ENCODE data around the gene RNU6-1.

The RNU6-1 gene

GRCh38 chr15:67840749-67841512 lies 1.1 kb upstream of the RNU6-1 start:
- Histone ChIP-seq H3K4me3 (ENCODE audit: control insufficient read depth in 1 of 7, extremely low read depth in 1 of 7, insufficient read depth in 4 of 7, low read depth in 2 of 7, low read length in 6 of 7) (peak overlapping the region; percentile 47 to 99 (median 85)), H3K27ac (ENCODE audit: insufficient read depth in 1 of 2, low read depth in 1 of 2, low read length in 2 of 2, poor library complexity in 1 of 2, severe bottlenecking in 2 of 2) (peak overlapping the region; percentile 97 to 98), H3K4me1 (ENCODE audit: control extremely low read depth in 1 of 4, control insufficient read depth in 4 of 4, insufficient read depth in 4 of 4, low read length in 3 of 4) (peaks cover 9 to 41% (median 29%) of the 10 kb centered on the region in 4 experiments), H3K27me3 (replicated peaks in 2 of 5; ENCODE audit: control insufficient read depth in 4 of 5, insufficient read depth in 5 of 5, low read length in 4 of 5) (peaks cover 0 to 11% (median 6%) of the 10 kb centered on the region in 5 experiments), H3K9me3 (ENCODE audit: control extremely low read depth in 1 of 5, control insufficient read depth in 4 of 5, insufficient read depth in 2 of 5, low read depth in 1 of 5, low read length in 4 of 5) (no peaks in the 10 kb centered on the region), H3K36me3 (ENCODE audit: control insufficient read depth in 4 of 4, insufficient read depth in 4 of 4, low read length in 3 of 4) (no peaks in the 10 kb centered on the region)
- CTCF ChIA-PET = interaction anchor here (0.9 to 2.0 kb wide), 4 partner anchors 9 to 383 kb away, joined by 3 to 6 read pairs (median 4); no protein-coding TSS in a partner anchor
- DNase-seq = peak in 2 of 3 donors; percentile 47 to 64
- 19% methylated on average over 7 of the region's 17 CpGs for WGBS (ENCODE audit: insufficient coverage)
- POLR2A ChIA-PET = interaction anchor here (0.8 to 0.9 kb wide), 2 partner anchors 317 to 975 kb away, joined by 4 read pairs; no protein-coding TSS in a partner anchor

- peaks cover 10 to 56% (median 44%) of the 10 kb centered on the region in 4 experiments for H3K4me1 ChIP-seq (ENCODE audit: control extremely low read depth in 1 of 4, control insufficient read depth in 4 of 4, insufficient read depth in 4 of 4, low read length in 3 of 4)
- H3K9me3 ChIP-seq (ENCODE audit: control extremely low read depth in 1 of 5, control insufficient read depth in 4 of 5, insufficient read depth in 2 of 5, low read depth in 1 of 5, low read length in 4 of 5) = no peaks in the 10 kb centered on the region
- peak; percentile 58 to 83 (median 74) for DNase-seq
- WGBS (ENCODE audit: insufficient coverage) = 0% methylated on average over 2 of the region's 12 CpGs
- no peaks in the 10 kb centered on the region for H3K36me3 ChIP-seq (ENCODE audit: control insufficient read depth in 4 of 4, insufficient read depth in 4 of 4, low read length in 3 of 4)
- ChIA-PET CTCF (interaction anchor here (0.6 kb wide), 1 partner anchor 318 kb away, joined by 3 read pairs; no protein-coding TSS in a partner anchor), POLR2A (no interaction called here)
- peaks cover 0 to 25% (median 11%) of the 10 kb centered on the region in 5 experiments for H3K27me3 ChIP-seq (replicated peaks in 2 of 5; ENCODE audit: control insufficient read depth in 4 of 5, insufficient read depth in 5 of 5, low read length in 4 of 5)
- H3K27ac ChIP-seq (ENCODE audit: insufficient read depth in 1 of 2, low read depth in 1 of 2, low read length in 2 of 2, poor library complexity in 1 of 2, severe bottlenecking in 2 of 2) = peak overlapping the region; percentile 97 to 98
- H3K4me3 ChIP-seq (ENCODE audit: control insufficient read depth in 1 of 7, extremely low read depth in 1 of 7, insufficient read depth in 4 of 7, low read depth in 2 of 7, low read length in 6 of 7) = peak overlapping the region in 6 of 7 experiments; percentile 76 to 99 (median 86)
Measured at GRCh38 chr15:67839499-67839928, 331 bp downstream of the RNU6-1 start.

GRCh38 chr15:67838789-67839332 lies 984 bp downstream of the RNU6-1 start:
- peak overlapping the region in 1 of 2 experiments; percentile 97 for H3K27ac ChIP-seq (ENCODE audit: insufficient read depth in 1 of 2, low read depth in 1 of 2, low read length in 2 of 2, poor library complexity in 1 of 2, severe bottlenecking in 2 of 2)
- DNase-seq = peak in 2 of 3 donors; percentile 36 to 54
- H3K4me1 ChIP-seq (ENCODE audit: control extremely low read depth in 1 of 4, control insufficient read depth in 4 of 4, insufficient read depth in 4 of 4, low read length in 3 of 4) = peaks cover 14 to 56% (median 50%) of the 10 kb centered on the region in 4 experiments
- ChIA-PET CTCF (no interaction called here), POLR2A (no interaction called here)
- 2% methylated on average over 25 of the region's 25 CpGs for WGBS (ENCODE audit: insufficient coverage)
- H3K9me3 ChIP-seq (ENCODE audit: control extremely low read depth in 1 of 5, control insufficient read depth in 4 of 5, insufficient read depth in 2 of 5, low read depth in 1 of 5, low read length in 4 of 5) = no peaks in the 10 kb centered on the region
- H3K4me3 ChIP-seq (ENCODE audit: control insufficient read depth in 1 of 7, extremely low read depth in 1 of 7, insufficient read depth in 4 of 7, low read depth in 2 of 7, low read length in 6 of 7) = peak overlapping the region in 6 of 7 experiments; percentile 76 to 99 (median 86)
- H3K27me3 ChIP-seq (replicated peaks in 2 of 5; ENCODE audit: control insufficient read depth in 4 of 5, insufficient read depth in 5 of 5, low read length in 4 of 5) = peaks cover 3 to 32% (median 12%) of the 10 kb centered on the region in 5 experiments
- H3K36me3 ChIP-seq (ENCODE audit: control insufficient read depth in 4 of 4, insufficient read depth in 4 of 4, low read length in 3 of 4) = no peaks in the 10 kb centered on the region

- no peaks in the 10 kb centered on the region for H3K36me3 ChIP-seq (ENCODE audit: control insufficient read depth in 4 of 4, insufficient read depth in 4 of 4, low read length in 3 of 4)
- H3K27me3 ChIP-seq (replicated peaks in 2 of 5; ENCODE audit: control insufficient read depth in 4 of 5, insufficient read depth in 5 of 5, low read length in 4 of 5) = peaks cover 3 to 51% (median 27%) of the 10 kb centered on the region in 5 experiments
- WGBS (ENCODE audit: insufficient coverage) = 60% methylated on average over 1 of the region's 2 CpGs
- DNase-seq = no peak
- ChIA-PET POLR2A (no interaction called here), CTCF (interaction anchor here (1.1 to 1.5 kb wide), 3 partner anchors 12 to 381 kb away, joined by 3 to 7 read pairs (median 3); no protein-coding TSS in a partner anchor)
- H3K4me1 ChIP-seq (ENCODE audit: control extremely low read depth in 1 of 4, control insufficient read depth in 4 of 4, insufficient read depth in 4 of 4, low read length in 3 of 4) = peaks cover 16 to 71% (median 64%) of the 10 kb centered on the region in 4 experiments
- no peaks in the 10 kb centered on the region for H3K9me3 ChIP-seq (ENCODE audit: control extremely low read depth in 1 of 5, control insufficient read depth in 4 of 5, insufficient read depth in 2 of 5, low read depth in 1 of 5, low read length in 4 of 5)
- no peak overlapping the region for H3K27ac ChIP-seq (ENCODE audit: insufficient read depth in 1 of 2, low read depth in 1 of 2, low read length in 2 of 2, poor library complexity in 1 of 2, severe bottlenecking in 2 of 2)
- no peak overlapping the region for H3K4me3 ChIP-seq (ENCODE audit: control insufficient read depth in 1 of 7, extremely low read depth in 1 of 7, insufficient read depth in 4 of 7, low read depth in 2 of 7, low read length in 6 of 7)
Measured at GRCh38 chr15:67836955-67837354, 2.9 kb downstream of the RNU6-1 start.

- H3K9me3 ChIP-seq (ENCODE audit: control extremely low read depth in 1 of 5, control insufficient read depth in 4 of 5, insufficient read depth in 2 of 5, low read depth in 1 of 5, low read length in 4 of 5) = no peaks in the 10 kb centered on the region
- ChIA-PET CTCF (interaction anchor here (0.6 to 1.7 kb wide), 13 partner anchors 12 to 890 kb away, joined by 3 to 13 read pairs (median 3); no protein-coding TSS in a partner anchor), POLR2A (interaction anchor here (0.6 kb wide), 1 partner anchor 245 kb away, joined by 3 read pairs; no protein-coding TSS in a partner anchor)
- 39% methylated on average over 8 of the region's 8 CpGs for WGBS (ENCODE audit: insufficient coverage)
- peak overlapping the region in 3 of 7 experiments; percentile 57 to 71 (median 71) for H3K4me3 ChIP-seq (ENCODE audit: control insufficient read depth in 1 of 7, extremely low read depth in 1 of 7, insufficient read depth in 4 of 7, low read depth in 2 of 7, low read length in 6 of 7)
- no peaks in the 10 kb centered on the region for H3K36me3 ChIP-seq (ENCODE audit: control insufficient read depth in 4 of 4, insufficient read depth in 4 of 4, low read length in 3 of 4)
- H3K27ac ChIP-seq (ENCODE audit: insufficient read depth in 1 of 2, low read depth in 1 of 2, low read length in 2 of 2, poor library complexity in 1 of 2, severe bottlenecking in 2 of 2) = no peak overlapping the region
- peaks cover 3 to 55% (median 30%) of the 10 kb centered on the region in 5 experiments for H3K27me3 ChIP-seq (replicated peaks in 2 of 5; ENCODE audit: control insufficient read depth in 4 of 5, insufficient read depth in 5 of 5, low read length in 4 of 5)
- peaks cover 16 to 70% (median 64%) of the 10 kb centered on the region in 4 experiments for H3K4me1 ChIP-seq (ENCODE audit: control extremely low read depth in 1 of 4, control insufficient read depth in 4 of 4, insufficient read depth in 4 of 4, low read length in 3 of 4)
- DNase-seq = peak; percentile 60 to 75 (median 65)
Measured at GRCh38 chr15:67836477-67836876, 3.4 kb downstream of the RNU6-1 start.

GRCh38 chr15:67836134-67836455 lies 3.8 kb downstream of the RNU6-1 start:
- H3K36me3 ChIP-seq (ENCODE audit: control insufficient read depth in 4 of 4, insufficient read depth in 4 of 4, low read length in 3 of 4) = no peaks in the 10 kb centered on the region
- ChIA-PET CTCF (interaction anchor here (0.6 to 1.7 kb wide), 15 partner anchors 12 to 889 kb away, joined by 3 to 13 read pairs (median 3); no protein-coding TSS in a partner anchor), POLR2A (interaction anchor here (0.5 to 0.6 kb wide), 2 partner anchors 245 to 299 kb away, joined by 3 read pairs; no protein-coding TSS in a partner anchor)
- H3K27me3 ChIP-seq (replicated peaks in 2 of 5; ENCODE audit: control insufficient read depth in 4 of 5, insufficient read depth in 5 of 5, low read length in 4 of 5) = peaks cover 6 to 59% (median 33%) of the 10 kb centered on the region in 5 experiments
- no peaks in the 10 kb centered on the region for H3K9me3 ChIP-seq (ENCODE audit: control extremely low read depth in 1 of 5, control insufficient read depth in 4 of 5, insufficient read depth in 2 of 5, low read depth in 1 of 5, low read length in 4 of 5)
- H3K4me1 ChIP-seq (ENCODE audit: control extremely low read depth in 1 of 4, control insufficient read depth in 4 of 4, insufficient read depth in 4 of 4, low read length in 3 of 4) = peaks cover 16 to 66% (median 60%) of the 10 kb centered on the region in 4 experiments
- no peak for DNase-seq
- WGBS (ENCODE audit: insufficient coverage) = 0% methylated on average over 2 of the region's 16 CpGs
- H3K27ac ChIP-seq (ENCODE audit: insufficient read depth in 1 of 2, low read depth in 1 of 2, low read length in 2 of 2, poor library complexity in 1 of 2, severe bottlenecking in 2 of 2) = no peak overlapping the region
- peak overlapping the region in 6 of 7 experiments; percentile 32 to 71 (median 56) for H3K4me3 ChIP-seq (ENCODE audit: control insufficient read depth in 1 of 7, extremely low read depth in 1 of 7, insufficient read depth in 4 of 7, low read depth in 2 of 7, low read length in 6 of 7)
